GM19239 (cell line): ENCODE measurements around the gene TCF7.

ENCODE experiments used
- DNase-seq: peaks from one replicate; pipeline ENCODE4 v3.0.0; 2011; ENCODE audit warnings: low spot score; ENCODE audit not compliant: insufficient read length
- FAIRE-seq: peaks from 2 replicates; lab custom pipeline; 2011; peaks lifted over from hg19 to GRCh38; lab: Jason Lieb, UNC

TCF7 gene

DNA sequence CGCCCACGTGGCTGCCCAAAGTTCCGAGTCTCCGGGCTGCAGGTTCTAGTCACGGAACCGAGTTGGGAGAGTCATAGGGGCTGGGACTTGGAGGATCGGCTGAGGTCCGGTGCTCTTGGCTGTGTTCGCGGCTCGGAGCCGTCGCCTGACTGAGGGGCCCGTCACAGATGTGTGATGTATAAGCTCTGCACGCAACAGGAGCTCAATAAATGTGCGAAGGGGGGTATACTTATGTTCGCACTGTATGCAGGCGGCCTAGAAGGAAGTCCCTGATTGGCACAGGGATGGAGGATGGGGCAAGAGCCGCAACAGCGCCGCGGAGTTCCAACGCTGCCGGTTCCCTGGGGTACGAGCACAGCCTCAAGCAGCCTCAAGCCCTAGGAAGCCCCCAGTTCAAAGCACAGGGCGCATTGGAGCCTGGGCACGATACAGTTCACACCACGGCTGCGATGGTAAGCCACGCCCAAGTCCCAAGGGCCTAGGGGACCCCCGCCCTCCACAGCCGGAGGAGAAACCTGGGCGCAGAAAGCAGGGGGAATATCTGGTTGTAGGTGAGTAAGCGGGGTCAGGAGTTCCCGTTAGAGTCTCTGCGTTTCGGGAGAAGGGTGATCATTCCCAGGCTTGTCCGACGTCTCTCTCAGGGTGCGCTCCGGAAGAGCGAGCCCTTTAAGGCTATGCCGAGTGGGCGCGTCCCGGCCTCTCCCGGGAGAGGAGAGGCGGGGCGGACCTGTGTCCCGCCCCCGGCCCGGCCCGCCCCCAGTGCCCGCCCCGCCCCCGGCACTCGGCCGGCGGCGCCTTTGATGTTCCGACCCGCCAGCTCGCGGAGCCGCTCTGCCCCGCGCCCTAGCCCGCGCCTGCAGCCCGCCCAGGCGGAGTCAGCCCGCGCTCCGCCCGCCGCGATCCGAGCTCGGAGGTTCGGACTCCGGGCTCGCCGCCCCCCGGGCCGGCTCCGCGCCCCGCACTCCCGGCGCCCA lies at the start of gene TCF7:
TCF7 (plus strand) TSS at position 780 of the 974 bp plus-strand sequence. CDS start 226 bp downstream, outside the sequence.
- peak; percentile 99 for DNase-seq

DNA sequence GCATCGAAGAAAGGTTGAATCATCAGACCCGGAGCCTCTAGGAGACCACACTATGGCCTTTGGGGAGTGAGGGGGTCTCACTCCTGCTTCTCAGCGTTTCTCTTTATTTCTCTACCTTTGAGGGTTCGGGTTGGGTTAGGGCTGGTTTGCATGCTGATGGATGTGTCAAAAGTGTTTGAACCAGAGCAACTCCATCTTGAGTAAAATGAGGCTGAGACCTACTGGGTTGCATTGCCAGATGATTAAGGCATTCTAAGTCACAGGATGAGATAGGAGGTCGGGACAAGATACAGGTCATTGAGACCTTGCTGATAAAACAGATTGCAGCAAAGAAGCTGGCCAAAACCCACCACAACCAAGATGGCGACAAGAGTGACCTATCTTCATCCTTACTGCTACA lies 44.9 kb upstream of the TCF7 start:
- DNase-seq = no peak
- FAIRE-seq = no peak

More for the DNA sequence above, at the start of gene TCF7:
- FAIRE-seq = peak; percentile 58

DNA sequence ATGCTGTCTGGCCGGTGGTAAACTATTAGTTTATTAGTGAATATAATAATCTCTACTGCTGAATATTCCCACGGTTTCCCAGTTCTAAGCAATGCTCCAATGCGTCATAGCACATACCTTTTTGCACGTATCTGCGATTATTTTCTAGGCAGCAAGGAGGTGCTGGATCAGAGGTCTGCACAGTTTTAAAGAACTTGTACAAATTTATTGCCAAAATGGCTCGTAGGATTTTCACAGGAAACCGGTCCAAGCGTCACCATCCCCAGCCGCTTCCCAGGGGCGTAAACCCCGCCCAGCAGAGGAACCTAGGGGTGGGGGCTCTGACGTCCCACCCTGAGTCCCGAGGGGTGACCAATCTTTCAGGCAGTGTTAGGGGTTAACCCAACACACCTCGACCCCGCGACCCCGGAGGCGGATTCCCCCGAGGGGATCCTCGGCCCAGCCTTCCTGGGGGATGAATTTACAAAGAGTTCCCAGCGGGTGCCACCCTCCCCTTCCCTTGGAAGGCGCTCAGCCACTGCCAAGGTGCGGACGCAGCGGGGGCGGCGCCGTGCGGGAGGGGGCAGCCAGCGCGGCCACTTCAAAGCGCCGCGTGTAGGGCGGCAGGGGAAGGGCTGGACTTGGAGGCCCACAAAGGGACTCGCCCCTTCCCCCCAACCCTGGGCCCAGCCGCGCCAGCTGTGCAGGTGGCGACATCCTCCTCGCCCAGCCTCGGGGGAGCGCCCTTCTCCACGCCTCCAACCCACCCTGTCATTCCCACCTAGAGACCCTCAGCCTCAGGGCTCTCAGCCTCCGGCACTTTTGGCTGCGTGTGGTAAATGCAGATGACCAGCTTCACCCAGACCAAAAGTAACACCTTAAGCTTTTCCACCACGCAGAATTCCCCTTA lies 43.5 kb upstream of the TCF7 start:
- DNase-seq (no peak), FAIRE-seq (no peak)

DNA sequence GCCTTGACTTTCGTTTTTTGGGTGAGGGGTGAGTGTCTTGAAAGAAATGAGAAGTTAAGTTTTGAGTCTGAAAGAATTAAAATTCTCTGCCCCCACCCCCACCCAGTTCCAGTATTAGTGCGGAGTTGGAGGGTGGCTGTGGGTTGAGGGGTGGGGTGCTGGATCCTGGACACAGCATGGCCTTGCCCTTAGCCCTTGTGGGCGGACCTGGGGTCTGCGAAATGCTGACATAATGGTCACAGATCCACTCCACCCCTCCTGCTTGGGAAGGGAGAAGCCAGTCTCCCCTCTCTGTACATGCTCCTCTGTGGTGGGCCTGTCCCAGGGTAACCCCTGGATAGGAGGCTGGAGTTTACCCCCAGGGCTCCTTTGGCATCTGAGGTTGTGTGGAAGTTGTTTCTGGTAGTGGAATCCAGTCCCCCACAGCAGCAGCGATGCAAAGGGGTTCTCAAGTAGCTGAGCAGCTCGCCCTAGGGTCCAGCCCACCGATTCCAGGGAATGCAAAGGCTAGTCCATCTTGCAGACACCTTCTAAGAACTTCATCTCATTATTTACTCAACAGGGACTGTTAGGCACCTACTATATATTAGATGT lies 42.8 kb upstream of the TCF7 start:
- FAIRE-seq = no peak
- DNase-seq = no peak

DNA sequence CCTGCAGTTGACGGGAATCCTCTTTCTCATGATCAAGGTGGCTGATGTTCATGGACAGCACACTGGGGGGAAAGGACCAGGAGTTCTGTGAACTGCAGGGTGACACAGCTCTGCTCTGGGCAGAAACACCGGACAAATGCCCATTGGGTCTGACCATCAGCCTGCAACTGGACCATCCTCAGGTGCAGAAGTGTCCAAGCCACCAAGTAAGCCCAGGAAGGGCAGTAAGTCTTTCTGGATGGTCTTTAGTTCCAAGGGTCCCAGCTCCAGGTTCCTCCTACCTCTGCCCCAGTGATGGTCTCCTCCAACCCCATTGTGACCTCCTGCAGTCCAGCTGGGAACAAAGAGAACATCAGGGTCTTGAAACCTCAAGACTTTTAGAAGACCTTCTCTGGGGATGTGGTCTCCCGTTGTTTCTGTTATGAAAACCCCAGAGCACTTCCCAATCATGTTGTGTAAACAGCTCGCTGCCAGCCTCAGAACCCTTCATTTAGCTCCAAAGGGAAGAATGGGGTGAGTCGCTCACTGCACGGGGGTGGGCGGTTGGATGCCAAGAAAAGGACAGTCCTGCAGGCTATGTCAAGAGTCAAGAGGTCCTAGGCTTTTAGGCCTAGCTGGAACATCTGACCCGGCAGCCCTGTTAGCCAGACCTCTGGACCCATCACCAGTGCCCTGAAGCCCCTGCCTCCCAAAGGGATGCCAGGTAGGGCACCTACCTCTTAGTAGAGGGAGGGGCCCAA lies 41.8 kb upstream of the TCF7 start:
- DNase-seq = no peak
- no peak for FAIRE-seq

DNA sequence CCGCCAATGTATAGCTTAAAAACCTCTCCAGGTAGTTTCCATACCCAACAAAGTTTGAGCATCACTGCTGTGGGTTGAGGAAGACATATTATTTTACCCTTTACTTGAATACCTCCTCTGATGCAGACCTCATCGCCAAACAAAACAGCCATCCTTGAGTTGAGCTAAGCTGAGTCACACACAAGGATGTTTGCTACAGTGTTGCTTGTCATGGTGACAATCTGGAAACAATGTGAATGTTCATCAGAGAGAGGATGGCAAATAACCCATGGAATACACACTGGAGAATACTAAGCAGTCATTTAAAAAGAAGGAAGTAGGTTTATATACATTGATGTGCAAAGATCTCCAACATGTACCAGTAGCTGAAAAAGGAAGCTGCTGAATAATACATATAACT lies 41.1 kb upstream of the TCF7 start:
- DNase-seq = no peak
- FAIRE-seq = no peak

DNA sequence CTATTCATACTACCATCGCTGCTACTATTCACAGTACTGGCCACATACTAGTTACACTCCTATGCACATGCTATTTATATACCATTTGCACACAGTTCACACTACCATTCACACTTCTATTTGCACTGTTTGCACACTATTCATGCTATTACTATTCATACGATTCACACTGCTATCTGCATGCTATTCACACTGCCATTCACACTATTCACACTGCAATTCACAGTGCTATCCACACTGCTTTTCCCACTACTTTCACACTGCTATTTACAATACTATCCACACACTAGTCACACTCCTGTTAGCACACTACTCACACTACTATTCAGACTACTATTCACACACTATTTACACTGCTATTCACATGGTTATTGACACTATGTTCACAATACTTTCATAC lies 39.4 kb upstream of the TCF7 start:
- no peak for DNase-seq
- no peak for FAIRE-seq

DNA sequence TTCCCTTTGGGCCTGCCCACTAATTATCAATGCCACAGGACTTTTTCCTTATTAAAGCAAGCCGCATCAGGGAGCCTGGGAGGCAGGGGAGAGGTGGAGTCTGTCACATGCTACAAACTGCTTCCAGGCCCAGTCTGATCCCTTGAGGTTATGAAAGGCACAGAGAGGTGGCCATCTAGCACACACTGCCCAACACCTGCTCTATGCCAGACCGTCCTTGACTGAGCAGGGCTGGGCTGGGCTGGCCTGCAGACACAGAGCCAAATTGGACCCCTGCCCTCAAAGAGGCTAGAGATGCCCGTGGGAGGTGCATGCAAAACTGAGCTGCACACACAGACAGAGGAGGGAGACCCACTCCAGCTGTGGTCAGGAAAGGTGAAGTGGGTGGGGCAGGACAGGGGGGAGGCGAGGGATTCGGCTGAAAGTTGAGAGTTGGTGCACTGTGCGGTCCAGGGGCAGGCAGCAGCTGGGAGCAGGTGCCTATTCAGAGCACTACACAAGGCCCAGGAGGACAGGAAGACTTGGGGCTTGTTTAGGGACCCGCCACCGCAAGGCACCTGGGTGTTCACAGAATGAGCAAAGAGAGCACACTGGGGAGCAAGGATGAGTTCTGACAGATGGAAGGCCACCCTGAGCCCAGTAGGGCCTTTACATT lies 36.4 kb upstream of the TCF7 start:
- FAIRE-seq = no peak
- no peak for DNase-seq

DNA sequence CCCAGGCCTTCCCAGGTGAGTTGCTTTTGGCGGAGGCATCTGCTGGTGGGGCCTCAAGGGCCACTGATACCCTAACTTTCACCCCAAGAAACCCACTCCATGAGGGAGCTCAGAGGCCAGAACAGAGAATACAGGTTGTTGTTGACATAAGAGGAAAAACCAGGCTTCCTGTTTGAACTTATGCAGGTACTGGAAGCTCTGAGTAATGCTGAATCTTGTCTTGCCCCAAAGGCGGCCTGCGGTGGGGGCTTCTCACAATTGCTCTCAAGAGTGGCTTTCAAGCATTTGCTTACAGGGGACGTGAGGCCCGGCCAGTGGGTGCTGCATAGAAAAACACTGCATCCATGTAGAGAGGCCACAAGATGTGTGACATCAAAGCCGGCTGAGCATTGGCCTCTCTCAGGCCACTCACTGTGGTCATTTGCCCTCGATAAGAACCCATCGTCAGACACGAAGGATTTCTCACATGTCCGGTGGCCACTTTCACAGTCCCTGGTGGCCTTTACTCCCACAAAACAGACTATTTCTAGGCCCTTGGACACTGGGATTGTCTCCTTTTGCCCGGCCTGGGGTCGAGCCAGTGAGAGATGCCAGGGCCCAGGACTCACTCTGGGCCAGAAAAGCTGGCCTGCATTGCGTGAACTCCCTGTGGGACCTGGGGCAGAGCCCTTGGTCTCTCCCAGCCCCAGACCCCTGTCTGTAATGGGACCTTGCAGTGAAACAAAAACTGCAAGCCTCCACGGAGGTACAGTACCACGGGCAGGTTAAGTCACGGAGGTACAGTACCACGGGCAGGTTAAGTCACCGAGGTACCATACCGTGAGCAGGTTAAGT lies 34.5 kb upstream of the TCF7 start:
- no peak for DNase-seq
- FAIRE-seq = no peak

DNA sequence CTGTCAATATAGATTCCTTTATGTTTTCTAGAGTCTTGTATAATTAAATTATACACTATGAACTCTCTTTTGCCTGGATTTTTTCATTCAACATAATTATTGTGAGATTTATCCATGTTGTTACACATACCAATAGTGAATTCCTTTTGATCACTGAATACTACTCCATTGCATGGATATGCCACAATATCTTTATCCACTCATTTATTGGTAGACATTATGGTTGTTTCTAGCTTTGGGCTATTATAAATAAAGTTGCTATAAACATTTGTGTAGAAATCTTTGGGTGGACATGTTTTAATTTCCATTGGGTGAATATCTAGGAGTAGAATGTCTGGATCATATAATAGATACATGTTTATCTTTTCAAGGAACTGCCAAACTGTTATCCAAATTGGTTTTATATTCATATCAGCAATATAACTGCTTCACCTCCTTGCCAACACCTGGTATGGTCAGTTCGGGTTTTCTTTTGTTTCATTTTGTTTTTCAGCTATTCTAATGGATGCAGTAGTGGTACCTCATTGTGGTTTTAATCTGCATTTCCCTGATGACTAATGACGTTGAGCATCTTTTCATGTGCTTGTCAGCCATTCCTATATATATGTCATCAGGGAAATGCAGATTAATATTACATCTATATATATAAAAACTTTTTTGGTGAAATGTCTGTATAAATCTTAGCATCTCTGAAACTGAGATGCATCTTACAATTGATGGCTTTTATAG lies 32.1 kb upstream of the TCF7 start:
- no peak for DNase-seq
- FAIRE-seq = no peak

DNA sequence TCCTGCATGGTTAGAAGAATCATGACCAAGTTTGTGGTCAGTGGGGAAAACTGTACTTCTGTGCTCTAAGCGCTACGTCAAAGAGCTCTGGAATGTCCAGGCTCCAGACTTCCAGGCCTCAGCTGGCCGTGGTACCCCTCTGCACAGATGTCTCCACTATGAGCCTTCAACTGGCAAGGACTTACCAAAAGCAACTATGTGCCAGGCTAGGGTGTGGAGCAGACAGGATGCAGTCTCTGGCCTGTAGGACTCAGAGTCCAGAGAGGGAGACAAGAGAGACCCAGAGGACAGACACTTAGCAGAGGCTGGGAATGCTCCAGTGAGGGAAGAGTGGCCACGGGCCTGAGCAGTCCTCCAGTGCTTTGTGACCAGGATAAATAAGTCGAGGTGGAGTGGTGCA lies 31.0 kb upstream of the TCF7 start:
- FAIRE-seq = no peak
- DNase-seq = no peak

DNA sequence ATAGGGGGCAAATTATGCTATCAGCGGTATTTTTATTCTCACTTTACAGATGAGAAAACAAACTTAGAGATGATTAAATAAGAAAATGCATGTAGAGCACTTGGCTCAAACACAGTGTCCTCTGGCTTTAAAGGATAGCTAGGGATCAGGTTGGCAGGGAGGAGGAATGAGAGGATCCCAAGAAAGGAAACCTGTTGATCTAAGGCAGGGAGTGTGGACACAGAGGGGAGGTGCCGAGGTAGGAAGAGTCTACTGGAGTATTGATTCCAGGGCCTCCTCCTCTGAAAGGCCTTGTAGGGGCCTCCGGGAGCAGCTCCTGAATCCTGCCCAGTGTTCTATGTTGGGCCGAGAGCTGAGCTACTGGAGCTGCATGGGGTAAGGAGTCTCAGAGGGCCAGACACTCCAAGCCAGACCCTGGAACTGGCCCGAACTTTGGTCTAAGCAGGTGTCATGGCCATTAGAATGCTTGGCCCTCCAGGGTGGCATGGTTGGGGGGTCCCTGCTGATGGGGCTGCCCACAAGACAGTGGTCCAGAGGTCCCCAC lies 30.4 kb upstream of the TCF7 start:
- DNase-seq (no peak), FAIRE-seq (no peak)

DNA sequence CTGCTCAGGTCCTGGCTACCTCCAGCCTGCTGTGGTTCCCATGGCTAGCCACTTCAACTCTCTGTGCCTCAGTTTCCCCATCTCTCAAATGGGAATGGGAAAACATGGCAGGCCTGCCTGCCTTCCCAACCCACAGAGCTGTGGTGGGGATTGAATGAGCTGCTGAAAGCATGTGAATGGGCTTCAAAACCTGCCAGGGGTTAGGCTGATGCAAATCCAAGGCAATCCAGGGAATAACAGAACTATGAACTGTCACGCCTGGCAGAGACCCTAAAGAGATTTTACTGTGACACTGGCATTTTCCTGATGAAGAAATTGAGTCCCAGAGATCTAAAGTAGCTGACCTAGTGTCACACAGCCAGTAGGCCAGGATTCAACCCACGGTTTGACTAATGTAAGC lies 29.9 kb upstream of the TCF7 start:
- no peak for DNase-seq
- no peak for FAIRE-seq

DNA sequence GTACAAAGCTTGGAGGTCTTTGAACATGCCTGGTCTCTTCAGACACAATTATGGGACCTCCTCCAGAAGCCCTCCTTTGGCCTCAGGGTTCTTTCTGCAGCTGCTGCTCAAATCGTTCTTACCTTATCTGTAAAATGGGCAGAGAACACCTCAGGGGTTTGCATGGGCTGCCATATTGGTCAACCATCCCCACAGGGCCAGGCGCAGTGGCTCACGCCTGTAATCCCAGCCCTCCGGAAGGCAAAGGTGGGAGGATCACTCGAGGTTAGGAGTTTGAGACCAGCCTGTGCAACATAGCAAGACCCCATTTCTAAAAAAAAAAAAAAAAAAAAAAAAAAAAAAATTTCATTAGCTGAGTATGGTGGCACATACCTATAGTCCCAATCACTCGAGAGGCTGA lies 29.1 kb upstream of the TCF7 start:
- FAIRE-seq = no peak
- no peak for DNase-seq

DNA sequence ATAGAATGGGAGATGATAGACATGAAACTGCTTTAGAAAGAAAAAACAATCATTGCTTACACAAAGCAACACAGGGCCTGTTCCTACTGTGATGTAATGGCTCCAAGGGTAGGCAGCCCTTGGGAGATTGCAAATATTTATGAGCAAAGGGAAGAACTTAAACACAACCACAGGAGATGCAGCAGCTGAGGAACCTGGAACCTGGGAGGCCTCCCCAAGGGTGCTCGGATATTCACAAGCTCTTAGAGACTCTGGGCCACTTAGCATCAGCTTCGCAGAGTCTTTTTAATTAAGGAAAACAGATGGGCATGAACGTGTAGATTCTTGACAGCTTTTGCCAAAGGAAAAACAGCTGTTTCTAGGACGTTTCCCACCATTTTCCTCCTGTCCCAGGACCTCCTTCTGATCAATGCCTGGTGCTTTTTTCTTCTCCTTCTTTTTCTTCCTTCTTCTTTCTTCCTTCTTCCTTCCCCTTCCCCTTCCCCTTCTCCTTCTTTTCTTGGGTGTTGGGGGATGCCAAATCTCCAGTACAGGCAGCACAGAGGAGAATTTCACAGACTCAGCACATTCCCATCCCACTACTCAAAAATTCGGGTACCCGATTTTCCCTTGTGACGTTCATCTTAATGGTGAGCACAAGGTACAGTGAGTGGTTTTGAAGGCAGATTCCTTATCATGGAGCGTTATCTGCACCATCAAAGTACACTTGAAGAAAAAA lies 28.1 kb upstream of the TCF7 start:
- FAIRE-seq (no peak), DNase-seq (no peak)

DNA sequence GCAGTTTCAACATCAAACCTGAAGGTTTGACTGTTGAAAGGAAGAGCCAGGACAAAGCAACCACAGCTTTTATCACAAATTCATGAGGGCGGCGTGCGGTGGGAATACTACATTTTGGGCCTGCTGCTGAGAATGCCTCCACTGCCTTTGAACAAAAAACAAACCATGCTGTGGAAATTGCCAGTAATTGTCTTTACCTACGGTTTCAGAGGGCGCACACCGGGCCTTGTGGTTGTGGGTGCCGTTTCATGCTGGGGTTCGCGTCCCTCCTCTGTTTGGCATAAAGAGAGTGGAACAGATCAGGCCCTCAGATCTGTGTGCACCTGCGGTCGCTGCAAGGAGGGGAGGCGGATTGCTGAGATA lies 27.6 kb upstream of the TCF7 start:
- DNase-seq = no peak
- FAIRE-seq = no peak

DNA sequence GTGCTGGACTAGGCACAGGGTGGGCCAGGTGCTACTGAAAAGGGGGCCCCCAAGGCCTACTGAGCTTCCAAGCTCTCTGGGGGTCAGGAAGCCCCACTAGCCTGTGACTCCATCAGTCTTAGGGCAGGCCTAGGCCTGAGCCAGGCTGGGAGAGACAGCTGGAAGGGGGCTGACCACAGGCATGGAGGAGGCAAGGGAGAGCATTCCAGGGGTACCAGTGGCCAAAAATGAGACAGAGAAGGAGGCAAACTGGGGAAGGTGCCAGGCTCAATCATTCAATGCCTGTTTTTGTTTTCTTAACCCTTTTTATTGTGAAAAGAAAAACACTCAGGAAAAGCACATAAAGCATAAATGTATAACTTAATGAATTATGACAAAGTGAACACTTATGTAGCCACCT lies 26.2 kb upstream of the TCF7 start:
- no peak for DNase-seq
- FAIRE-seq = no peak
